ENCODE results near the gene ANKS1A.
"Not testable (repeated sequence)": the region's sequence is repeated elsewhere in the genome, so short reads cannot be mapped to it uniquely, and the experiment has no call there.

The ANKS1A gene

DNA sequence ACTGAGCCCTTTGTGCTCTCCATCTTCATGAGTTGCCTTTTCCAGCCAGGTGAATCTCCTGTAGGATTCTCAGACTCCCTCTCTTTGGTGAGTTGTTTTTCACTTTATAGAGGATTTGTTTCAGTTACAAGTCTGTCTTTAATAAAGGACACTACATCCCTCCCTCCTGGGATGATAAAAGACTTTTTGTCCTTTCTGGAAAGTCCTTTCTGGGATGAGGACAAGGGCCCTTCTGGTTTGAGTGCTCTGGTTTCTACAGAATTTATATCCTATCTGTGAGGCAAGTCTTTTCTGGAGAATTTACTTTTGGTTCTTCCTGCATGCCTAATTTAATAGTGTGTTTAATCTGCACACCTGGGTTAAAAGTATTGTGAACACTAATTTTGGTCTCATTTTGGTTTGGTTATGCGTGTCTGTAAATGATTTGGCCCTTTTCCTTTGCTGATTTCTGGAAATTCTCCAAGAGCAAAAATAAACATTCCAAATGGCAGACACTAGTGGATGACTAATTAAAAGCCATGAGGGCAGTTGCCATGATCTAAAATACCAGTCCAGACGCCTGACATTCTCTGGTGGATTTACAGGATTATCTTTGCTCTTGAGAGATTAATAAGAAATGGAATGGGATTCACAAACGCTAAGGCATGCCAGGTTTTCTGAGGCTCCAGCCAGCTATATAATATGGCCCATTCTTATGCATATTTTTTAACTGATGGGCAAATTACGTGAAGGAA is 207.2 kb downstream of the ANKS1A start:
- TF ChIP-seq, protein P1, sequence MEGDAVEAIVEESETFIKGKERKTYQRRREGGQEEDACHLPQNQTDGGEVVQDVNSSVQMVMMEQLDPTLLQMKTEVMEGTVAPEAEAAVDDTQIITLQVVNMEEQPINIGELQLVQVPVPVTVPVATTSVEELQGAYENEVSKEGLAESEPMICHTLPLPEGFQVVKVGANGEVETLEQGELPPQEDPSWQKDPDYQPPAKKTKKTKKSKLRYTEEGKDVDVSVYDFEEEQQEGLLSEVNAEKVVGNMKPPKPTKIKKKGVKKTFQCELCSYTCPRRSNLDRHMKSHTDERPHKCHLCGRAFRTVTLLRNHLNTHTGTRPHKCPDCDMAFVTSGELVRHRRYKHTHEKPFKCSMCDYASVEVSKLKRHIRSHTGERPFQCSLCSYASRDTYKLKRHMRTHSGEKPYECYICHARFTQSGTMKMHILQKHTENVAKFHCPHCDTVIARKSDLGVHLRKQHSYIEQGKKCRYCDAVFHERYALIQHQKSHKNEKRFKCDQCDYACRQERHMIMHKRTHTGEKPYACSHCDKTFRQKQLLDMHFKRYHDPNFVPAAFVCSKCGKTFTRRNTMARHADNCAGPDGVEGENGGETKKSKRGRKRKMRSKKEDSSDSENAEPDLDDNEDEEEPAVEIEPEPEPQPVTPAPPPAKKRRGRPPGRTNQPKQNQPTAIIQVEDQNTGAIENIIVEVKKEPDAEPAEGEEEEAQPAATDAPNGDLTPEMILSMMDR (conservative IDR thresholded peaks at IDR 0.05) = no peak
- TF ChIP-seq ZFX (IDR thresholded peaks at IDR 0.05) = no peak
- no peak overlapping the region for H3K27ac ChIP-seq

DNA sequence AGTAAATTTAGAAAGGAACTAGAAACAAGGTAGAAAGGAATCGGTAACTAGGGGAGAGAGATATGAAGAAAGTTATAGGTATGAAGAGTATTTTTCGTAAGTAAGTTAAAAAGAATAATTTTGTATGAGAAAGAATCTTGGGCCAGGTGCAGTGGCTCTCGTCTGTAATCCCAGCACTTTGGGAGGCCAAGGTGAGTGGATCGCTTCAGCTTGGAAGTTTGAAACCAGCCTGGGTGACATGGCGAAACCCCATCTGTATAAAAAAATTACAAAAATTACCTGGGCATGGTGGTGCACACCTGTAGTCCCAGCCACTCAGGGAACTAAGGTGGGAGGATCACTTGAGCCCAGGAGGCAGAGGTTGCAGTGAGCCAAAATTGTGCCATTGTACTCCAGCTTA is 210.1 kb downstream of the ANKS1A start:
- no peak overlapping the region for H3K27ac ChIP-seq
- TF ChIP-seq, protein P1 (conservative IDR thresholded peaks at IDR 0.05) = no peak
- TF ChIP-seq ZFX (IDR thresholded peaks at IDR 0.05) = no peak

GRCh38 chr6:35105078-35105477 is 216.0 kb downstream of the ANKS1A start:
- H3K27ac ChIP-seq = no peak overlapping the region
- no peak for TF ChIP-seq ZFX (IDR thresholded peaks at IDR 0.05)
- TF ChIP-seq, protein P1 (conservative IDR thresholded peaks at IDR 0.05) = no peak

- not testable (repeated sequence) for H3K27ac ChIP-seq
These were observed 217.0 kb downstream of the ANKS1A start for GRCh38 chr6:35106061-35106460.

DNA sequence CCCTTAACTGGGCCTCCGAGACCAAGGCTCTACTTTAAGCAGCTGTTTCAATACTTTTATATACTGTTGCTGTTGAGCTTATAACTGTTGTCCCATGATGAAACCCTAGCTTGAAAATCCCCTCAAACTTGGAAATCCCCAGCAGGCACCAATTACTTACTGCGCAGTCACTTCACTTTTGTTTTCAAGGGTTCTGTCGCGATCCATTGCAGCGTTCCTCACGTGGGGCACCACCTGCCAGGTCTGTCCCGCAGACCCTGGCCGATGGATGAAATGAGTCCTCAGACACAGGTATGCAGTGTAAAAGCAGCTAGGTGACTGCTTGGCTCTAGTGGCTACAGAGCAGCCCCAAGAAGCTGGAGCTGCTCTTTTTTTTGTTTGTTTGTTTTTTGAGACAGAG is 218.2 kb downstream of the ANKS1A start:
- not testable (repeated sequence) for H3K27ac ChIP-seq

DNA sequence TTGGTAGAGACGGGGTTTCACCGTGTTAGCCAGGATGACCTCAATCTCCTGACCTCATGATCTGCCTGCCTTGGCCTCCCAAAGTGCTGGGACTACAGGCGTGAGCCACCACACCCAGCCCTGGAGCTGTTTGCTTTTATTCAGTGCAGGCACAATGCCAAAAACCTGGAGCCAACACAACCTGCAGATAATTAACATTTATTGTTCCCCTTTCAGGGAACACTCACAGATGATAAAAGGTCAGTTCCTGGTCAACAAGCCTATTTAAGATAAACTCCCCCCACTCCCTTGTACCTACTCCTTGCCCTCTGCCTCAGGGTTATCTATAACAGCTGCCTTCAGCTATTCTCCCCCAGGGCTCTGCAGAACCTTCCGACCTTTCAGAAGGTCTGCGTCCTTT is 218.7 kb downstream of the ANKS1A start:
- H3K27ac ChIP-seq = not testable (repeated sequence)

DNA sequence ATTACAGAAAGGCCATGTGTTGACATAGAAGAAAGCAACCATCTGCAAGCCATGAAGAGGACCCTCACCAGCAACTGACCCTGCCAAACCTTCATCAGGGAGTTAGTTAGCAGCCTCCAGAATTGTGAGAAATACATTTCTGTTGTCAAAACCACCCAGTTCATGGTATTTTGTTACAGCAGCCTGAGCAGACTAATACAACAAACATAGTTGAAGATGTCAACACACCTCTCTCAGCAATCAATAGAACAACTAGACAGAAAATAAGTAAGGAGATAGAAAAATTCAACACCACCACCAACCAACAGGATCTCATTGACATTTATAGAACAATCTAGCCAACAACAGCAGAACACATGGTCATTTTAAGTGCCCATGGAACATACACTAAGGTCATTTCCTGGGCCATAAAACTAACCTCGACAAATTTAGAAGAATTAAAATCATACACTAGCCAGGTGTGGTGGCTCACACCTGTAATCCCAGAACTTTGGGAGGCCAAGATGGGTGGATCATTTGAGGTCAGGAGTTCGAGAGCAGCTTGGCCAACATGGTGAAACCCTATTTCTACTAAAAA is 219.3 kb downstream of the ANKS1A start:
- TF ChIP-seq, protein P1 (conservative IDR thresholded peaks at IDR 0.05) = no peak
- no peak for TF ChIP-seq ZFX (IDR thresholded peaks at IDR 0.05)
- no peak overlapping the region for H3K27ac ChIP-seq

DNA sequence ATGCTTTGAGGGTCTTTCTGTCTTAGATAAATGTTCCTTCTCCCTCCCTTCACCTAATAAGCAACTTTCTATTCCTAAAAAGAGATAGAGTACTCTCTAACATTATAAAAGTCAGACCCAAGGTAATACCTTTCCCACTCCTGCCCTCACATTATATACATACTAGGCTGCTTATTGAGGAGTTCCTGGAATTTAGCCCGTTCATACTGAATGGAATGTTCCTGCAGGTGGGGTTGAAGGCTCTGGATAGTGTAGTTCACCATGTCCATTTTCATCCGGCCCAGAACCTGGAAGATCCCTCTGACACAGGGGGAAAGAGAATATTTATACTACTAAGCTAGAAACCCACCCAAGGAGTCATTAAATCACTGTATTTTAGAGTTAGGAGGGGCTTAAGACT is 231.7 kb downstream of the ANKS1A start:
- no peak overlapping the region for H3K27ac ChIP-seq
- TF ChIP-seq ZFX (IDR thresholded peaks at IDR 0.05) = no peak
- TF ChIP-seq, protein P1 (conservative IDR thresholded peaks at IDR 0.05) = no peak

DNA sequence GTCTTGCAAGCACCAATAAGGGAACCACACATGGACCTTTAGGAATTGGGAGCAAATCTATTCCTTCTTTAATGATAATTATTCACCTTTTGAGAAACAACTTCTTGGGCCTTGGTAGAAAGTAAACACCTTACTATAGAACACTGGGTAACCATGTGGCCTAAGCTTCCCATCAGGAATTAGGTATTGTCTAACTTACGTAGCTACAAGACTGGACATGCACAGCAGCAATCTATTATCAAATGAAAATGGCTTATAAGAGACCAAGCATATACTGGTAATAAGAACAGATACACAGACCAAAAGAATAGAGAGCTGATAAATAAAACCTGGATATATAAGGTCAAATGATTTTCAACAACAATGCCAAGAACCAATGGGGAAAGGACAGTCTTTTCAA is 235.3 kb downstream of the ANKS1A start:
- TF ChIP-seq, protein P1 (conservative IDR thresholded peaks at IDR 0.05) = no peak
- no peak for TF ChIP-seq ZFX (IDR thresholded peaks at IDR 0.05)
- no peak overlapping the region for H3K27ac ChIP-seq

Measured in C4-2B (cell line).